Neuron (in vitro differentiated cells): Measurements from ENCODE around the gene CTBP1.

ENCODE experiments used
- H2AFZ ChIP-seq: one replicate; pipeline ENCODE4 v1.6.1; 2013; ENCODE audit warnings: low read depth, mild to moderate bottlenecking, inconsistent platforms, low read length, moderate library complexity
- H3K27me3 ChIP-seq: one replicate; pipeline ENCODE4 v1.6.1; 2013; ENCODE audit warnings: low read length; ENCODE audit not compliant: insufficient read depth
- H3K36me3 ChIP-seq: one replicate; pipeline ENCODE4 v1.6.1; 2013; ENCODE audit warnings: low read length; ENCODE audit not compliant: insufficient read depth
- H3K4me1 ChIP-seq: one replicate; pipeline ENCODE4 v1.6.1; 2013; ENCODE audit warnings: low read length; ENCODE audit not compliant: insufficient read depth
- H3K4me3 ChIP-seq: 2 replicates; pipeline ENCODE4 v1.5.1; 2013; ENCODE audit warnings: mild to moderate bottlenecking, low read length, moderate library complexity
- H3K9me3 ChIP-seq: one replicate; pipeline ENCODE4 v1.6.1; 2013; ENCODE audit warnings: low read length

The CTBP1 gene

DNA sequence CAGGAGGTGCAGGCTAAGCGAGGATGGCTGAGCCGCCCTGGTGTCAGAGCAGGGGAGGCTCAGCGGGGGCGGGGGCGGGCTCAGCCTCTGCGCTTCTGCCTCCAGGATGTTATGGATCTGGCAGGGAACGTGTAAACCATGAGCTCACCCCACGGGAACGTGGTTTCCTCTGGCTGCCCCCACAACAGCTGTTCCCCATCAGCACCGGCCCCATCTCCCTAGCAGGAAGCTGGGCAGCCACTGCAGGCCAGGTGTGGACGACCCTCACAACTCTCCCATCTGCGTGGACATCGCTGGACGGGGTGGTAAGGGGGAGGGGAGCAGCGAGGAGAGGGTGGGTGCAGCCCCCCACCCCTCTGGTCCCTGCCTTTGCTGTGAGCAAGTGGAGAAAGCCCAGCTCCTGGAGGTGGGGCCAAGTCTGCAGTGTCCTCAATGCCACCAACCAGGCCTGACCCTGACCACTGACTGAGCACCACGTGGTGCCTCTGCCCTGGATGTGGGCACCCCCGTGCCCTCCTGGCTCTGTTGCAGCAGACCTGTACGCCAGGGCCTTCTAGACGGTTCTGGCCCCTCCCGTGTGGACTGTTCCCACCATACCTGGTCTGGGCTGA lies 48.4 kb downstream of the CTBP1 start:
- Histone ChIP-seq H3K36me3 (no peaks in the 10 kb centered on the region), H3K27me3 (peaks cover 4% of the 10 kb centered on the region), H2AFZ (no peak overlapping the region), H3K4me3 (no peak overlapping the region), H3K4me1 (no peaks in the 10 kb centered on the region), H3K9me3 (no peaks in the 10 kb centered on the region)

DNA sequence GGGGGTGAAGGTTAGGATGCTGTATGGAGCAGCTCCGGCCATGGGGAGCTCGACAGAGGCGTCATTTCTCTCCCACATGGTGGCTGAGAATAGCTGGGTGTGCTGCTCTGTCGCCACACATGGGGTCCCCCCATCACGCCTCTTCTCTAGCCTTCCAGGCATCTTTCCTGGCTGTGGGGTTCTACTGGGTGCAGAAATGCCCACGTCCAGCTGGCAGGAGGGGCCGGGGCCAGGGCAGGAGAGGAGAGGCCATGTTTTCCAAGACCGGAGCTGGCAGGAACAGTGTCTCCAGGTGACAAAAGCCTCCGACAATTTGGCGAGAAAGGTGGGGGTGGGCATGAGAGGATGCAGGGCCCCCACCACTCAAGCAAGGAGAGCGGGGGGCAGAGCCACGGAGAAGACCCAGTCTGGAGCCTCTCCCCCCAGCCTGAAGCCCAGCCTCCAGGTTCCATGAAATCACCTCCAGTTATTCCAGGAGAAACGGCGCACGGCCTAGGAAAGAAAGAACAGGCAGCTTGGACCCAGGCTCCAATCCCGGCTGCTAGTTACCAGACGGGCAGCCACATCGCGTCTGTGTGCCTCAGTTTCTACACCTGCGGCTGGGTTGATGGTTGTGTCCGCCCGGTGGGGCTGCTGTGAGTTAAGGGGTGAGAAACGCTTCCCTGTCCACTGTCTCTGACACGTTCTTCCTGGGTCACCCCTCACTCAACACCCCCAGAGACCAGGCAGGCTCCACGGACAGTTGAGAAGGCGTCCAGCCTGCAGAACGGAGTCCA lies 49.2 kb downstream of the CTBP1 start:
- H3K9me3 ChIP-seq = no peaks in the 10 kb centered on the region
- H3K4me1 ChIP-seq = no peaks in the 10 kb centered on the region
- H2AFZ ChIP-seq = no peak overlapping the region
- H3K36me3 ChIP-seq = no peaks in the 10 kb centered on the region
- H3K27me3 ChIP-seq = peaks cover 4% of the 10 kb centered on the region
- no peak overlapping the region for H3K4me3 ChIP-seq

DNA sequence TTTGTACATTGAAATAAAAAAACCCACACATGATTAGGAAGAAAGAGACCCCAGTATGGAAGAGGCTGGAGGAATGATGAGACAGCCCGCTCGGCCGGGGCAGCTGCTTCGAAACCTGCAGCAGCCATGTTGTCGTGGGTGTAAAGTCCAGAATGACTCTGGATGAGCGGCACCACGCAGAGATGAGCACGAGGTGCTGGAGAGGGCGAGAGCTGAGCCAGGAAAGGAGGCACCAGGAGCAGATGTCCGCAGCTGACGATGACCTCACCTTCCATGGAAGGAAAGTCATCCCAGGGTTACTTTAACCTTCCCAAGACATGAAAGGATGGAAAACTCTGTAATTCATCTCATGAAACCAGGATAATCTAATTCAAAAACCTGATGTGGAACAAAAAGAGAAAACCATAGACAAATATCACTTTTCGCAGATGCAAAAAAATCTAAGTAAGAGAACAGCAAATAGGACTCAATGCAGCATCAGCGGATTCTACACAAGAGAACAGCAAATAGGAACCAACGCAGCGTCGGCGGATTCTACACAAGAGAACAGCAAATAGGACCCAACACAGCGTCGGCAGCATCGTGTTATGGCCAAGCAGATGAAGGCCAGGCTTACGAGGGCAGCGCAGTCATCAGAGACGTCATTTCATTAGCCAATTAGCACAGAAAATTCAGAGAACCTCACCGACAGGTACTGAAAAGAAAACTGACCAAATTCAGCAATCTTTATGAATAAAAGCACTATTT lies 50.7 kb downstream of the CTBP1 start:
- Histone ChIP-seq H3K36me3 (no peaks in the 10 kb centered on the region), H3K4me1 (no peaks in the 10 kb centered on the region), H3K4me3 (no peak overlapping the region), H3K27me3 (peaks cover 4% of the 10 kb centered on the region), H3K9me3 (no peaks in the 10 kb centered on the region), H2AFZ (no peak overlapping the region)

DNA sequence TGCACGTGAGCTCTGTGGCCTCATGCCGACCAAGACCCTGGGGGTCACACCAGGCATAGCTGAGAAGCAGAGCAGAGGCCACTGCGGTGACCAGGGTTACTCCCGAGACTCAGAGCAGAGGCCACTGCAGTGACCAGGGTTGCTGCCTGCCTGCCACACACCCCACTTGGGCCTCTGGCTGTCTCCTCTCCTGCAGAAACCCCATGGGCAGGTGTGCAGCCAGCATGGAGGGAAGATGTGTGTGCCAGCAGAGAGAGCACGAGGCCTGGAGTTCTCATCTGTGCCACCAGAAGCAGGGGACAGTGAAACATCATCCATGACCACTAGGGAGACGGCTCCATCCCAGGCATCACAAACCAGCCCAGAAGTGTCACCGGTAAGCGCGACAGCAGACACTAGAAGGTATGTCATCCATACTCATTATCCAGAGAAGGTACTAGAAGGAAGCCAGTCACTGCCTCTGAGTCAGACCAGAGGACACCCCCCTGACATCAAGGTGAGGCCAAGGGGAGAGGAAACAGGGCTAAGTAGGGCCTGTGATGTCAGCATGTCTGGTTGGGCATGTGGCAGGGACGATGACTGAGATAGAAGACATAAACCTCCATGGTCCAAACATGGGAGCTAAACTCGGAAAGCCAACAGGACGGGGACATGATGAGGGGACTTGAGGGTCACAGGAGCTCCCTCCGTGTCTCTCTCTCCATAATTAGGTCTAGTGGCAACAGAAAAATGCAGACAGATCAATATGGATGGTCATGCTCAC lies 52.3 kb downstream of the CTBP1 start:
- no peak overlapping the region for H2AFZ ChIP-seq

DNA sequence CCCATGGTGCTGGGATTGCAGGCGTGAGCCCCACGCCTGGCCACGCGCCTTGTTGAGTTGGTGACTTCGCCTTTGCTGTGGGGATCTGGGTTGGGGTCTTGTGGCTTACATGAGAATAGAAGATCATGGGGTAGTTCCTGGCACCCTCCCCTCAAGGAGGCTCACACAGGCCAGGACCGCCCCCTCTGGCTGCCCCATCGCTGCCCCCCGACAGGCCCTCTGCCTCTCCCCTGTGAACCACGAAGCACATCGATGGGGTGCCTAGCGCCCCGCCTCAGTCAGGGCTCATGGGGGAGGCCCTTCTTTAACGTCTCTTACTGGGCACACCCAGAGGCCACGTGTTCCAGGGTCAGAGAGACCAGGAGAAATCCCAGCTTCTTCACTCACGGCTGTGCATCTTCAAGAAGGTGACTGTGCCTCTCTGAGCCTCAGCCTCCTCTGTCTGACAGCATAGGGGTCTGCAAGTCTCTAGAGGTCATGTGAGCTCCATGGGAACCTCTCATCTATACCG lies 53.0 kb downstream of the CTBP1 start:
- peaks cover 7% of the 10 kb centered on the region for H3K9me3 ChIP-seq
- H3K27me3 ChIP-seq = peaks cover 4% of the 10 kb centered on the region
- H3K4me1 ChIP-seq = no peaks in the 10 kb centered on the region
- H2AFZ ChIP-seq = no peak overlapping the region
- H3K36me3 ChIP-seq = no peaks in the 10 kb centered on the region
- no peak overlapping the region for H3K4me3 ChIP-seq

More for the DNA sequence above, 52.3 kb downstream of the CTBP1 start:
- Histone ChIP-seq H3K9me3 (peaks cover under 1% of the 10 kb centered on the region), H3K4me3 (no peak overlapping the region), H3K36me3 (no peaks in the 10 kb centered on the region), H3K4me1 (no peaks in the 10 kb centered on the region), H3K27me3 (peaks cover 4% of the 10 kb centered on the region)

DNA sequence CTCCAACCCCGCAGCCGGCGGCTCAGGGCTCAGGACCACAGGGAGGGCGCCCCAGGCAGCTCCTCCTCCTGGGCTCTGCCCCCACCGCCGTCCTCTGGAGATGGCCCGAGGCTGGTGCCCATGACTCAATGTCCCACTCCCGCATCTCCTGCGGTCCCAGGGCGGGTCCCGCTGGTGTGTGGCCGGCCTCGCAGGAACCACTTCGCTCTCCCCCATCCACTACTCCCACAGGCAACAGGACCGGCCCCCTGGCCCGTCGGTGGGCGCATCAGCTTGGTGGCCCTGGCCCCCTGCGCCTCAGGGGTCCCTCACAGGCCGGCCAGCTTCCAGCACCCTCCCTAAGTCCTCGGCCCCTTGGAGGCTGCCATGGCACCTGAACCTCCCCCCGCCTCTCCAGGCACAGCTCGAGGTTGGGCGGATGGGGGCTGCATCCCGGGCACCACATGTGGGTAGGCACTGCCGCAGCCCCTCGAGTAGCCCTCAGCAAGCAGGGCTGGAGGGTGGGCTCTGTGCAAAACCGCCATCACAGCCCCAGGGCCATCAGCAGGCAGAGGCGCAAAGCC lies 53.7 kb downstream of the CTBP1 start:
- H2AFZ ChIP-seq = no peak overlapping the region
- no peaks in the 10 kb centered on the region for H3K36me3 ChIP-seq
- peaks cover 7% of the 10 kb centered on the region for H3K9me3 ChIP-seq
- H3K4me1 ChIP-seq = no peaks in the 10 kb centered on the region
- peaks cover 4% of the 10 kb centered on the region for H3K27me3 ChIP-seq
- H3K4me3 ChIP-seq = no peak overlapping the region

DNA sequence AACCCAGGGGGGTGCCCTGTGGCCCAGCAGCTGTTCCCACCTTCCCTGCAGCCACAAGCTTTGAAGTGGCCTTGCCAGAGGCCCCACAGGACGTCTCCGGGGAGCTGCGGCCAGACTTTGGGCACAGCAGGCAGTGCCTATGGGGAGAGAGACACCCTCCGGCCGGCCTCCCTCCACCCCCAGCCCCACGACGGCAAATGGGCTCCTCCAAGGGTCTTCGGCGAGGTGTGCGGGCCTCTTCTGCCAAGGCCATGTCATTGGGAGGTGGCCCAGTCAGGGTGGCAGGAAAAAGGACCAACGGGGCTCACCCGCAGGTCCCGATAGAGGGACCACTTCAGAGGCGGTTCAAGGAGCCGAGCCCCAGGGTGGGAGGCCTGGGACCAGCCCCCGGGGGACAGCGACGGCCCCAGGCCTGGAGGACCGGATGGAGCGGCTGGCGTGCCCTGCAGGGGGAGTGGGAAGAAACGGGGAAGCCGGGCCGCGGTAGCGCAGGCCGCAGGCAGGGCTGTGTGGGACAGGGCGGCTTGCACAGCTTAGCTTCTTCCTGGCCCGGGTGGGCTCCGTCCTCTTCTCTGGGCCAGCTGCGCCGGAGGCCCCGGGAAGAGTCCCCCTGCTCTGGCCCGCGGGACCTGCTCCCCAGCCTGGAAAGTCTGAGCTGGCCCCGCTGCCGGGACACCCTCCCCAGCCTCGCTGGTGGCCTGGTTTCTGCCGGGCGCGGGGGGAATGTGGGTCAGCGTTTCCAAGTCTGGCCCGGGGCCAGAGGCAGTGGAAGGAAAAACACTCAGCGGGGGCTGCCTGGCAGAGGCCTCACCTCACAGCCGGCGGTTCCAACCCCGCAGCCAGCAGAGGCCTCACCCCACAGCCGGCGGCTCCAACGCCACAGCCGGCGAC lies 54.7 kb downstream of the CTBP1 start:
- no peak overlapping the region for H2AFZ ChIP-seq
- H3K4me1 ChIP-seq = no peaks in the 10 kb centered on the region
- peaks cover 7% of the 10 kb centered on the region for H3K9me3 ChIP-seq
- no peak overlapping the region for H3K4me3 ChIP-seq
- H3K36me3 ChIP-seq = no peaks in the 10 kb centered on the region
- H3K27me3 ChIP-seq = peaks cover 2% of the 10 kb centered on the region

DNA sequence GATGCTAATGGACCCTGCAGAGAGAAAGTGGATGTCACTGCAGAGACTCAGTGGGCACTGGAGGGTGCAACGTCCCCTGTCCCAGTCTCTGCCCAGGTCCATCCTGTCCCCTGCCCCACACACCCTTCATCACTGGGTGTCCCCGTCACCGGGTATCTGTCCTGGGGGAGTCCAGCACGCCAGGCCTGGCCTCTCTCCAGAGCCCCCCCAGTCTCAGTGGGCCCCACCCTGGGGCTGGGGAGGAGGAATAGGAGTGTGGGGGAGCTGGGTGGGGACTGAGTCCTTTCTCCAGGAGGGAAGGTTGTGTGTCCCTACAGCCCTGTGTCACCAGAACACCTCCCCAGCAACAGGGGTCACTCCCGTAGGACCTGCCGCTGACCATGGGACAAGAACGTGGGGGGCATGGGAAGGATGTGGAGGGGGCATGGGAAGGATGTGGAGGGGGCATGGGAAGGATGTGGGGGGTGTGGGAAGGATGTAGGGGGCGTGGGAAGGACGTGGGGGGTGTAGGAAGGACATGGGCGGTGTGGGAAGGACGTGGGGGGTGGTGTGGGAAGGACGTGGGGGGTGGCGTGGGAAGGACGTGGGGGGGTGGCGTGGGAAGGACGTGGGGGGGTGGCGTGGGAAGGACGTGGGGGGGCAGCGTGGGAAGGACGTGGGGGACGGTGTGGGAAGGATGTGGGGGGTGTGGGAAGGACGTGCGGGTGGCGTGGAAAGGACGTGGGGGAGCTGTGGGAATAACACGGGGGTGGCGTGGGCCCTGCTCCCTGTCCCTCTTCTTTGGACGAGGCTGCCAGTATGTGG lies 55.5 kb downstream of the CTBP1 start:
- Histone ChIP-seq H3K4me3 (no peak overlapping the region), H3K27me3 (peaks cover 2% of the 10 kb centered on the region), H3K9me3 (peaks cover 7% of the 10 kb centered on the region), H3K4me1 (no peaks in the 10 kb centered on the region), H2AFZ (no peak overlapping the region), H3K36me3 (no peaks in the 10 kb centered on the region)

DNA sequence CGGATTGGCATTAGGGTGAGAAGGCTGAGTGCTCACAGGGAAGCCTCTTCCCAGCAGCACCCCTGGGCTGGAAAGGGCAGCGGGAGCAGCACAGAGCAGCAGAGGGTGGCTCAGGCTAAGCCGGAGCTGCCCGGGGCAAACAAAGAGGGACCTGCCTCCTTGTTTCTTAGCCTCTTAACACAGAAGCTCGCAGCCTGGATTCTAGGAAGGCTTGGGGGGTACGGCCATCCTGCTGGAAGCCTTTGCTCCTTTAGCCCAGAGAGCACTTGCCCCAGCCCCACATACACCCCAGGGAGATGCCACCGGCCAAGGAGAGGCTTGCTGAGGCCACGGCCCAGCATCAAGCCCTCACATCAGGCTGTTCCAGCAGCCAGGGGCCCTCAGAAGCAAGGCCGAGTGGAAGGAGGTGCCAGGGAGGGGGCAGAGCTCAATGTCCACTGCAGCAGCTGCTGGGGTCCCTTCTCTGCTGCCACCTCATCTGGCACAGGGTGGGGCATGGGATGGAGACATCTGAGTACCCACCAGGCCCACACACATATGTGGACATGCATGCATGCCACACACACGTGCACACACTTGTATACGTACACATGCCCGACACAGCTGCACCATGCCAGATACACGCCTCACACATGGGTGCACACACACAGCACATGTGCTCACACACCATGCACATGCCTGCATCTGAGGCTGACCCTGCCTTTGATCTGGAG lies 56.3 kb downstream of the CTBP1 start:
- no peak overlapping the region for H3K4me3 ChIP-seq
- peaks cover 7% of the 10 kb centered on the region for H3K9me3 ChIP-seq
- H3K36me3 ChIP-seq = no peaks in the 10 kb centered on the region
- no peak overlapping the region for H2AFZ ChIP-seq
- peaks cover 2% of the 10 kb centered on the region for H3K27me3 ChIP-seq
- no peaks in the 10 kb centered on the region for H3K4me1 ChIP-seq

DNA sequence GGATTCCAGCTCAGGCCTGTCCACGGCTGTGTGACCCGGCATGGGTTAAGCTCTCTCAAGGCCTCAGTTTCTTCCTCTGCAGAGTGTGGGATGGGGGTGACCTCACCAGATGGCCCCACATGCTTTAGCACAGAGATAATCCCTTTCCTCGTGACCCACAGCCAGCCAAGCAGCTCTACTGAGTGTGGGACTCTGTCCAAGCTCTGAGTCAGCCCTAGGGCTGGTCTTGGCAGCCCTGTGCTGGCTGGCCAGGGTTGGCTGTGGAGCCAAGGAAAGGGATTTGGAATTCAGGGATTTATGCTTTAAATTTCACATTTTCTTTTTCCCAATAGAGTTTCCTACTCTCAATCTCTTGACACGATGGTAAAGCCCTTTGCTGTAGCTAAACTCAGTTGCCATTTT lies 56.8 kb downstream of the CTBP1 start:
- Histone ChIP-seq H2AFZ (no peak overlapping the region), H3K4me3 (no peak overlapping the region), H3K36me3 (no peaks in the 10 kb centered on the region), H3K4me1 (no peaks in the 10 kb centered on the region), H3K27me3 (peaks cover 2% of the 10 kb centered on the region), H3K9me3 (peaks cover 7% of the 10 kb centered on the region)

DNA sequence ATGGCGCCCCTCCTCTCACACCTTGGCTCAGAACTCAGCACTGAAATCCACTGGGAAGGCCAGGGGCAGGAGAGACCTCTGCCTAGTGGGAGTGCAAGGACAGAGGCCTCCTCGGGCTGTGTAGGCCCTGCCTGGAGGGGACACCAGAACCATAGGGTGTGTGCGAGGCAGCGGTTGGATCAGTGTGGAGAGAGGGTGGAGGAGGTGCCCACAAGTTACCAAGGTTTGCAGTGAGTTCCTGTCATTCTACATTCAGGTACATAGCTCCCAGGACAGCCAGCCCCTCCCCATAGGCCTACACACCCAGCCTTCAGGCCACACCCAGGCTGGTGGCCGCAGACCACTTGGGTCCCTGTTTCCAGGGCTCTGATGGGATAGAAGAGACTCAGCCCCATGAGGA lies 57.3 kb downstream of the CTBP1 start:
- peaks cover 7% of the 10 kb centered on the region for H3K9me3 ChIP-seq
- H3K4me1 ChIP-seq = no peaks in the 10 kb centered on the region
- H2AFZ ChIP-seq = no peak overlapping the region
- H3K27me3 ChIP-seq = no peaks in the 10 kb centered on the region
- no peak overlapping the region for H3K4me3 ChIP-seq
- no peaks in the 10 kb centered on the region for H3K36me3 ChIP-seq
